ENCODE results near the gene TMED7.

- TF ChIP-seq SAP30 (IDR thresholded peaks at IDR 0.05; ENCODE audit: insufficient read depth, insufficient replicate concordance, low read length) (no peak), JUND (IDR thresholded peaks at IDR 0.05; ENCODE audit: low read length) (no peak; the same call in 1 of the 2 replicates), SP1 (IDR thresholded peaks at IDR 0.05; ENCODE audit: low read depth, low read length) (0 out of 2 replicates have a peak, but pooled peaks have one; percentile 34), CHD2 (IDR thresholded peaks at IDR 0.05; ENCODE audit: low read length) (no peak), PHF8 (conservative IDR thresholded peaks at IDR 0.05; ENCODE audit: low read depth, low read length) (no peak)
Measured at GRCh38 chr5:115634343-115635132, 8.7 kb upstream of the TMED7 start.
